ENCODE measurements around the gene RAB5B.
A peak's percentile ranks its signal among the peaks of the same experiment; 100 is the strongest.
"Not testable (repeated sequence)": the region's sequence is repeated elsewhere in the genome, so short reads cannot be mapped to it uniquely, and the experiment has no call there.

Gene RAB5B

GRCh38 chr12:55984861-55985260 is 11.0 kb downstream of the RAB5B start:
- DNase-seq = no peak

- DNase-seq = no peak
These were observed 11.5 kb downstream of the RAB5B start for GRCh38 chr12:55985341-55985740.

GRCh38 chr12:55985976-55986375 is 12.1 kb downstream of the RAB5B start:
- DNase-seq = not testable (repeated sequence)

- no peak for DNase-seq
These were observed 17.2 kb downstream of the RAB5B start for GRCh38 chr12:55991110-55991509.

GRCh38 chr12:55993230-55993853 is 19.5 kb downstream of the RAB5B start:
- no peak for DNase-seq

GRCh38 chr12:55995366-55995765 is 21.5 kb downstream of the RAB5B start:
- no peak for DNase-seq

- DNase-seq = peak; percentile 74 to 83
These were observed 22.4 kb downstream of the RAB5B start for GRCh38 chr12:55996201-55996714.

GRCh38 chr12:55996715-55997534 is 23.0 kb downstream of the RAB5B start, which contains the start of gene SUOX:
Gene SUOX, plus strand, starts transcription at chr12:55997276. Its CDS starts 4,946 bp downstream, at chr12:56002222.
- DNase-seq = peak; percentile 48 to 84

GRCh38 chr12:55997535-55997859 is 23.6 kb downstream of the RAB5B start:
- DNase-seq = no peak

GRCh38 chr12:55999522-55999921 is 25.6 kb downstream of the RAB5B start:
- not testable (repeated sequence) for DNase-seq

- DNase-seq = not testable (repeated sequence)
These were observed 26.2 kb downstream of the RAB5B start for GRCh38 chr12:55999999-56000540.

GRCh38 chr12:56001487-56002100 is 27.7 kb downstream of the RAB5B start:
- no peak for DNase-seq

- DNase-seq = not testable (repeated sequence)
These were observed 29.5 kb downstream of the RAB5B start for GRCh38 chr12:56003376-56003775.

- no peak for DNase-seq
These were observed 30.3 kb downstream of the RAB5B start for GRCh38 chr12:56004211-56004610.

- DNase-seq = peak; percentile 48 to 72
These were observed 34.0 kb downstream of the RAB5B start for GRCh38 chr12:56007564-56008559.

GRCh38 chr12:56010111-56010570 is 36.3 kb downstream of the RAB5B start:
- DNase-seq = no peak

- DNase-seq = no peak
These were observed 37.7 kb downstream of the RAB5B start for GRCh38 chr12:56011509-56012090.

- no peak for DNase-seq
These were observed 39.6 kb downstream of the RAB5B start for GRCh38 chr12:56013482-56013881.

GRCh38 chr12:56014205-56014604 is 40.3 kb downstream of the RAB5B start:
- DNase-seq = no peak

GRCh38 chr12:56017181-56017580 is 43.3 kb downstream of the RAB5B start:
- no peak for DNase-seq

- no peak for DNase-seq
These were observed 44.5 kb downstream of the RAB5B start for GRCh38 chr12:56018356-56018755.

Measured in CD4-positive, alpha-beta T cell treated with Interleukin-4 for 1 hour (primary cell).